Activated T-cell treated with anti-CD3 and anti-CD28 coated beads for 24 hours (primary cell): ENCODE results near the gene DNAH7.

ENCODE experiments used
- DNase-seq: peaks from one replicate; pipeline ENCODE4 v3.0.0-alpha.2; 2020; ENCODE audit warnings: low read depth

The DNAH7 gene

DNA sequence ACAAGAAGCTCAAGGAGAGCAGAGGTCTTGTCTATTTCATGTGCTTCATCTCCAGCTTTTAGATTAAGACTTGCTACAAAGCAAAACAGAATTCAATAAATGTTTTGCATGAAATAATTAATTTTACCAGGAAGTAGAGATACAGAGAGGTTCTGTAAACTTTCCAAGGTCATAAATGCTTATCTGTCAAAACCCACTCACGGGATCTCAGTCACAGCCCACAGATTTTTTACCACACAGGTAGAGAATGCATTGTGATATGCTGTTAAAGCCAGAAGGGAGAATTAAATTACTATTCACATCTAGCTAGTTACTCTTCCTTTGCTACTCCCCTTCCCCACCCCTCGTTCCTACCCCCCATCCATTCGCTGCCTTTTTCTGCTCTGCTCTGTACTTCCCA, 205.5 kb downstream of the DNAH7 start:
- DNase-seq, result no peak

DNA sequence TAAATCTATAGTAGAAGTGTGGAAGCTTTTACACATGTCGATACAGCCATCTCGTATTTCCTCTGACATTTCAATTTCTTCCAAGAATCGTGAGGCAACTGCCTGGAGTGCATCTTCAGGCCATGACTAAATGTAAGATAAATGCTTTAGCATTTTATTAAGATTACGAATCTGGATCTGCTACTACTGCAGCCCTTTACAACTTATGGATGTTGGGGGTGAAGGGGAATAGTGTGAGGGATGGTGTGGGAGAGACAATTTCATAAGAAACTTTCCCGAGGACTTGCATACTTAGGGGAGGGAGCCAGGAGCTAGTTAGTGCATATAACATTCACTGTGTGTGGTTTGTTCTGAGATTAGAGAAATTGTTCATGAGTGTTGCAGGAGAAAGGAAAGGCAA, 206.8 kb downstream of the DNAH7 start:
- DNase-seq, result no peak

DNA sequence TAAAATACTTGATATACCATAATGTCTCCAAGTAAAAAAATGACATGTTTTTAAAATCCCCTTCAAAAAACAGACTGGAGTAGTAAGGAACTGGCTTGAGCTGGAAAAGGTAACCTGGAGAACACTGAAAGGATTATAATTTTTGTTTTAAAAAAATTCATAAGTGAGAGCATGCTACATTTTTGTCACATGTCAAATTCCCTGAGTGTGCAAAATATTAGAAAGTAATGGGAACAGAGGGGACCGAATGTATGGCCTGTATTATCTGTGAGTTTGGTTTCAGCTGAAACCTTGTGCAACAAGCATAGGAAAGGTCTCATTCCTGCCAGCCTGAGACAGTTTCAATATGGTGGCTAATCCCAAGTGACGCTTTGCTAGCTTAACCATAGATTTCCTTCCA, 209.1 kb downstream of the DNAH7 start:
- DNase-seq, result no peak

DNA sequence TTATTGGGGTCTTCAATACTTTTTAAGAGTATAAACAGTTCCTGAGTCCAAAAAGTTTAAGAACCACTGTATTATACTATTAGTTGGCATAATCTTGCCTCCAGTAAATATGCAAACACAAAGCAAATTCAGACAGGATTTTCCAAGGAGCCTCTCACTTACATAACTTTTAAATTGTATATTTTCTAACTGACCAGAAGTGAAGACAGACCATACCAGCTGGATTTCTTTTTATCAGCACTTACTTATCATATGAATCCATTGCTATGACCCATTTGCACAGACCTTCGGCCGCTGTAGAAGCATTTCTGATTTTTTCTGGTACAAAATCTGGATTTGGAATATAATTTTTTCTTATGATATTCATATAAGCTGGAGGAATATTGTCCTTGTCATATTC, 211.5 kb downstream of the DNAH7 start:
- no peak for DNase-seq

DNA sequence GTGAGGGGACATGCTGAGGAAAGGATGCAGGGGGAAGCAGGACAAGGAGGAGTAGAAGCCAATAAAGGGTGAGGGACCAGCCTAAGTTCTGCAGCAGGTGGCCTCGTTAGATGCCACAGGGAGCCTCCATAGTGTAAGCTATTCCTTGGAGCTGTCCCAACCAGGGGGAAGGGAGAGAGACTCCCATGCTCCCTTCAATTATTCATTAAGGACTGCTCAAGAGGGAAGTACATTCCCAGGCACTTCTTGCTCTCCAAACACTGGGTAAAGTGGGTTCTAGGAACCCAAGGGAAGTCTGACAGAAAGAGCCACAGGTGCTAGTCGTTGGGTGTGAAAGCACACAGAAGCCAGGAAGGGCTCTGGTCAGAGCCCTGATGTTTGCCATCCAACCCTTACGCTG, 217.9 kb downstream of the DNAH7 start:
- no peak for DNase-seq

DNA sequence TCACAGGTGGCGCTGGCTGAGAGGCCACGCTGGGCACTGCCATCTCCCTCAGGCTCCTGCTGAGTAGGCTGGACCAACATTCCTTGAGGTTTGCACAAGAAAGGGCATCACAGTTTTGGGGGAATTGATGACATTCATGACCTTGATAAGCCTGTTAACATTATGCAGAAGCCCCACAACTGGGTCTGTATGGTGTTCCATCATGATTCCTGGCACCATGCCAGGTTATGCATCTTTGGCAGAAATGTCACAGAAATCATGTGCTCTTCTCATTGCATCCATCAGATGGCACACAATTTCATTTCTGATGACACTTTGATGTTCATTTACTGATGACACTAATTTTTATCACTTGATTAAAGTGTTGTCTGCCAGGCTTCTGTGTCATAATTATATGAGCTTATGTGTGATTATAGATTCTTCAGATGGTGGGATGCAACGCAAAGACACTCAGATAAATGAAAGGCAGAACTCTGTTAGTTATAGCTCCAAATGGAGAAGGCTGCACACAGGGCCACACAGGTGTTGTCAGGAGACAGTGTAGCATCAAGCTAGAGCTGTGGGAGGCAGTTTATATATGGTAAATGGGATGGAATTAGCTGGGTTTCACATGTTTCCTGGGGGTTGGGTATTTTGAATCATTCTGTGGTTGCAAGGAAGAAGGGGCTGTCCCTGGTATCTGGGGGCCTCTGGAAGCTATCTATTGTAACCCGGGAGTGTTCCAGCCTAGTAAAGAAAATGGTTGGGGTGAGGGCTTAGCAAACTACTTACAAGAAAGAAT, 220.3 kb downstream of the DNAH7 start:
- no peak for DNase-seq

DNA sequence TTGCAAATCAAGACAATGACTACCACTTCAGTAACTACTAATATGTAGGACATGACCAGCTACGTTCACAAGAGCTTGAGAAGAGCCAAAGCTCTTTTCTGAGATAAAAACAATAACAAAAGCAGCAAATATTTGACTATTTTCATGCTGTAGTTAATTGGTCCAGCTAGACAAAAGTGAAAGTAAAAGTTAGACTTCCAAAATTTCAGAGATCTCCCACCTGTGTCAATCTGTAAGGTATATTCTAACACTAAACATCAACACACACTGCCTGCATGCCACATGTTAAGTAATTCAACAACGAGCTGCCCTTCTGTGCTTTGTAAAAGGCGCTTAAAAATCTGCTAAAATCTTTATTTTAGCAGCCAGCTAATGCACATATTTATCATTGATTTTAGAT, 225.7 kb downstream of the DNAH7 start:
- DNase-seq, result no peak

DNA sequence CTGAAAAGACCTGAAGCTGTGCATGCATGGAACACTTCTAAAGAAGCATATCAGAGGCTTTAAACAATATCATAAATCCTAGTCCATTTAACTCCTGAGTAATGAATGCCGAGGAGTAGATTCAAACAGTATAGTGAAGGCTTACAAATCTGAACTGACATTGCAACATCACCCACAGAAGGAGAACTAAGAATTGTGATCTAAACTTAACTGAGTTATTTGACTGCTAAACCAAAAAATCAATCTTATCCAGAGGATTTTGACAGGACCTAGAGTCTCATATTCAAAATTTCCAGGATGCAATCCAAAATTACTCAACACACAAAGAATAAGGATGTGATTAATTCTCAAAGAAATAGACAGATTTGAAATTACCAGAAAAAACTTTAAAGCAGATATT, 230.6 kb downstream of the DNAH7 start:
- no peak for DNase-seq

DNA sequence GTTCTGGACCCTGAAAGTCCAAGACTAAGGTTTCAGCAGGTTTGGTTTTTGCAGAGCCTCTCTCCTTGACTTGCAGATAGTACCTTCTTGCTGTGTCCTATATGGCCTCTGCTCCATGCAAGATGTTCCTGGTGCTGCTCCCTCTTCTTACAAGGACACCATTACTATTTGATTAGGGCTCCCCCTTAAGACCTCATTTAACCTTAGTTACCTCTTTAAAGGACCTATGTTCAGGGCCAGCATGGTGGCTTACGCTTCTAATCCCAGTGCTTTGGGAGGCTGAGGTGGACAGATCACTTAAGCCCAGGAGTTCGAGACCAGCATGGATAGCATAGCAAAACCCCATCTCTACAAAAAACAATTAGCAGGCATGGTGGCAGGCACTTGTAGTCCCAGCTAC, 232.6 kb downstream of the DNAH7 start:
- DNase-seq, result no peak

DNA sequence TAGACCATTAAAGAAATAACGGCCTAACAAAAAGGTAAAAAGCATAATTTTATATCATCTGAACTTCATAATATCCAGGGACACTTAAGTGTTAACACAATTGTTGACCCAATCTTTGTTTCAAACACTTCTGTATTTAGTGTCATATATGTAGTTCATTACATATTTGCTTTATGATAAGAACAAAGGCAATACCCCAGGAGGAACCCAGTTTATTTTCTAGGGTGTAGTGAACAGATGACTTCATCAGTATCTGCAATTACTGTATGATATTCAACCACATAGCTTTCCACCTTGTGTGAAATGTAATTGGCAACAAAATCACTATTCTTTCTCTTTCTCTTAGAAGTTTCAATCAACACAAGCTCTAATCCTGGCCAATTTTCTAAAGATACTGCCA, 233.8 kb downstream of the DNAH7 start:
- no peak for DNase-seq

DNA sequence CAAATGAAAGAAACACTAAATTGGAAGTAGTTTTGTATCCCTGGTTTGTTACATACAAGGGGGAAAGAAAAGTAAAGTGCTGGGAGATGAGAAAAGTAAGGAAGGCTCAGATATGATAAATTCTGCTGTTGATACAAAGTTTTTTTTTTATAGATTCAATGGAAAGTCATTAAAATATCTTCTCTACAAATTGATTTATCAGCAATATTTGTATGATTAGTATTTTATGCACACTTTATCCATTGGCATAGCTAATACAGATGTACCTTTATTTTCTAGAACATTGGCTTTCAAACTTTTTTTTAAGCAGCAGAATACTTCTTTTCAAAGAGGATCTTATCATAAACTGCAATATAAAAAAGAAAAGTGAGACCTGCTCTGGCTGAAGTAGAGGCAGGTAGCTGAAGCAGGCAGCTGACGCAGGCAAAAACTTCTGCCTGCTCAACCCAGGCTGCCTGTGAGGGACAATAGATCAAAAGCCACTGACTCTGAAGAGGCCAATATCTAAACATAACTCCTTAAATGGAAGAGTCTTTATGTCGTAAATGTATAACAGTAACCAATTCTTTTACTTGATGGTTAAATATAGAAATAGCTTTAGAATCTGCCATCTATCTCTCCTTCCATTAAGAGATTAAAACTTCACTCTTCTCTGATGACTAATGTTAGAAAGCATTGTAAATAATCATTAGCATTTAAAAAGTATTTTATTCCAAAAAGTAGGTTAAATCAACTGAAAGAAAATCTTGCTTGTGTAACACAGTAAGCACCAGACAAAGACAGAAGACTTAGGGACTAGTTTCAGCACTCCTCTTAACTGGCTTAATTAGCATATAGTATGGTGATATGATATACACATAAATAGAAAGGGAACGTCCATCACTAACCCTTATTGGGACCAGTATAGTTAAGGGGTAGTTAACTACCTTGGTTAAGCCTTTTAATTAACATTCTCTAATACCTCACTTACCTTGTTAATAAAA, 237.4 kb downstream of the DNAH7 start:
- DNase-seq, result no peak

DNA sequence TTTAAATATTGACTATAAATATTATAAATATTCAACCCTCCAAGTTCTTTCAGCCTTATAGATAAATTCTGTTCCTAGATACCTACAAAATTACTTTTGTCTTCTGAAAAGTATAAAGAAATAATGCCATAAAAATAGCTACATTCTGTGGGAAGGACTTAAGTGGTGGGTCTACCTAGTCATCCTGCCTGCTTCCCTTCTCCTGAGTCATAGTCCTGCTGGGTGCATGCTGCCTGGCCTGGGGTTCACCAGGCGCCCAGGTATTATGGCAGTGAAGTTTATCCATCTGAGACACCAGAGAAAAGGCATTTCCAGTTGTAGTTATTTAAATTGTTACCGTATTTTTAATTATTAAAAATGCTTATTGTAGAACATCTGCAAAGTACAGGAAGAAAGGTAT, 244.2 kb downstream of the DNAH7 start:
- no peak for DNase-seq

DNA sequence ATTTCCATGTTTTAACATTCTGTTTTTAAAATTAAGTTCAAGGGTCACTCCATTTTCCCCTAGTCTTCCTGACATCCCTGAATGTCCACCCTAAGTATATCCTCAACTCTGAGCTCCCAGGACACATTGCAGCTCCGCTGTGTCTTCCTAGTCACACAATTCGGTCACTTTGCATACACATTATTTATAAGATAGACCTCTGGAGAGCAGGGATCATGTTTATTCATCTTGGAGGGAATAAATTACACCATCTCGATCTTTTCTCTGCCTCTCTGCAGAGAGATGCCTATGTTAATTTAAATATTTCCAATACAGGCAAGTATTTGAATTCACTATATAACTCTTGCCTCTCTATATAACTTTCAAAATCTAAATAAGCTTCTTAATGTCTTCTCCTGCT, 245.4 kb downstream of the DNAH7 start:
- no peak for DNase-seq

DNA sequence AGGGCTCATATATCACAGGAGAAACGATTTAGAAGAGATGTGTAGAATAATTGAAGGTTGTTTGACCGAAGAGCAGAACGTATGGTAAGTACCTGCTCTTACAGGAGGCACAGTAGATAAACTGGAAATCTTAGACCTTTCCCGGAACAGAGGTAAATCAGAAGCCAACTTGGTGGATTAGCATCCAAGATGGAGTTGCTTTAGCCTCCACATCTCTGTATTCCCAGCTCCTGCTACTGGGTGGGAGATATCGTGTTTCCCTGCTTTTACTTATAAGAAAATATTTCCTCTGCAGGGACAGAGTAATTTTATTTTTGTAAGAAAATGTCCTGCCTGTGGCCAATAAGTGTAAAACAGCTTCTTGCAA, 247.1 kb downstream of the DNAH7 start:
- DNase-seq, result no peak

DNA sequence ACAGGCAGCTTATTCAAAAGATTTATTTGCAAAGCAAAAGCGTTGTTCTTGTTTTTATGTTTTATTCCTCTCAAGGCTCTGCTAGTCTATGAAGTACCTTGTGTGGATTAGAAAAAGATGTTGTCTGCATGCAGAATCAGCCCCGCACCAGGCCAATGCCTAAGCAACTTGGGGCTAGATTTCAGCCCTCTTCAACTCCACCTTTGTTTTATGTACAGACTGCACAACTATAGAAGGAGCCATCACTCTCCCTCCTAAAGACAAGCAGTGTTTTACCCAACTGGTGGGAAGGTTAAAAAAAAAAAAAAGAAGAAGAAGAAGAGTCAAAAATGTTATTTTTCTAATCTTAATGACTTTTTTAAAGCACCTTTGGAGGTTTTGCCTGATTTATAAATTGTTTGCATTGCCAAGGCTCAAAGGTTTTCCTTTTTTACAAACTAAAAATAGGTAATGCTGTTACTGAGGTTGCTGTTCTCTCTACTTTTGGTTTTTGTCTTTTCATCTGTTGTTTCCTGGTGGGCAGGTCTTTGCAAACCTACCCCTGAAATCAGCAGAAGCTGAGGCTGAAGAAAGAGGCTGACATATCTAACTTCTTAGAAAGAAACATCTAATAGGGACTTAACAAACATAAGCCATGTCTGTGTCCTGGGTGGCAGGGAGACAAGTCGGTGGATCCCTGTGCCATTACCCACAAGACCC, 247.6 kb downstream of the DNAH7 start:
- no peak for DNase-seq

DNA sequence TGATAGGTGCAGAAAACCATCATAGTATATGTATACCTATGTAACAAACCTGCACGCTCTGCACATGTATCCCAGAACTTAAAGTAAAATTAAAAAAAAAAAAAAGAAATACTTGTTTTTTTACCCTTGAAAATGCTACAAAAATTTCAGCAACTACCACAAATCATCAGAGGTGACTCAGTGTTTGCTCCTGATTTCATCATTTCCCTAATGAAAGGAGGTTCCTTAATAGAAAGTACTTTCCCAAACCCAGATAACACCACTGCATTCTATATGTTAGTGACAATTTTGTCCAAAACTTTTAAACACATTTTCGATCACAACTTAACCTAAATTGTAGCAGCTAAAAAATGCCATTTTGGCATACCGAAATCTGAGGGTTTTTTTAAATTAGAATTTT, 248.3 kb downstream of the DNAH7 start:
- no peak for DNase-seq

DNA sequence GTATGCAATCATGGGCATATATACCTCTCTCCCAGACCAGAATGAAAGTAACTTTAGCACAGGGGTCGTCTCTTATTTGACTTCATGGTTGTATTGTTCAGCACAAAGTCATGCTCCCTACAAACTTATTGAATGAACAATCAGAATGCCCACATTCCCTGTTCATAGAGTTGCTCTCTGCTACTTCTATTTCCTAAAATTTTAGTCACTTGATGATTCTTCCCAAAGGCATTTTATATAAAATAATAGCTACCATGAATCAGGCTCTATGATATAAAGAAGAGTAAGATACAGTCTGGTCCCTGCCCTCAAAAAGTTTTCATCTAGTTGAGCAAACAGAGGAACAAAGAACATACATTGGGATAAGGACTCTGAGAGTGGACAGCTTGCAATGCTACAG, 249.4 kb downstream of the DNAH7 start:
- no peak for DNase-seq

DNA sequence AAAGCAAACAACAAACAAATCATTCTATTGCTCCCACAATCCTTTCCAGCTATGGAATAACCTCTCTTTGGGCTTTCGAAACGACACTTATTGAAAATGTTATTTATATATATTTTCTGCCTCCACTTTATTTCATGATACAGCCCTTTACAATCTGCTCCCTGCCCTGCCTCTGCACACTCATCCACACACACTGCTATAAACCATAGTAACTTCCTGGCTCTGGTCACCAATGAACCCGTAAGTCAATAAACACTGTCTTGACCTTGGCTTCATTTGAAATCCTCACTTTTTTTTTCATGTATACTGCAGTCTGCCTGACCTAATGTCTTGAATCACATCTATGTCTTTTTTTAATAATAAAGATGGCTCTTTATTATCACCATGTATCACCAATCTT, 250.1 kb downstream of the DNAH7 start:
- DNase-seq, result no peak

DNA sequence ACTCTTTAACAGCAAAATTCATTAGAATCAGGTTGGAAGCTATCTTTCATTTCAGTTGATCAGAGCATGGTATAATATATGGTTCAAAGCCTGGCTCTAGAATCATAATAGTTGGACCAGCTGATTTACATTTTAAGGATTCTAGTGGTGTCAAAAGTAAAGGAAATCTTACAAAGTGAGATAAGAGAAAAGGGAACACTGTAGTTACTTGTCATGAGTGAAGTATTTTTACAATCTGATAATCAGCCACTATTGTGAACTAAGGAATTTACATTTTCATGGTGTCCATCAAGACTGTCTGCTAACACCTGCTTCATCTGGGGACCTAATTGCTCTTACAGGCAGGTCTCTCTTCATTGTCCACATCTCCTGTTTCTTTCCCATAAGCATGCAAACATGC, 250.5 kb downstream of the DNAH7 start:
- DNase-seq, result no peak

DNA sequence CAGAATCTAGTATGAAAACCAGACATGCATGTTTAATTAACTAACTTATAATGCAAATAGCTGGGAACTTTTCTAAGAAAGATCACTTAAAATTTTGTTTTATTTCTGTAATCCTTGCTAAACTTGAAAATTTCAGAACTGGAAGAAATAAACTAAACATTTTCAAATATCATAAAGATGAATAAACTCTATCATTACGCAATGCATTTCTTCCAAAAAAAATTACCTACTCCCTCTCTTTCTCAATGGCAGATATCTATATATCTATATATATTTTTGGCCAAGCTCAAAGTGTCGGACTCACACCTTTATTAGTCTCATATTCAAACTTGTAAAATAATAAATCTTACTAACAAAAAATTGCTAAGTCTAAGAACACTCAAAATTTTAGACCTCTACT, 253.6 kb downstream of the DNAH7 start:
- no peak for DNase-seq

DNA sequence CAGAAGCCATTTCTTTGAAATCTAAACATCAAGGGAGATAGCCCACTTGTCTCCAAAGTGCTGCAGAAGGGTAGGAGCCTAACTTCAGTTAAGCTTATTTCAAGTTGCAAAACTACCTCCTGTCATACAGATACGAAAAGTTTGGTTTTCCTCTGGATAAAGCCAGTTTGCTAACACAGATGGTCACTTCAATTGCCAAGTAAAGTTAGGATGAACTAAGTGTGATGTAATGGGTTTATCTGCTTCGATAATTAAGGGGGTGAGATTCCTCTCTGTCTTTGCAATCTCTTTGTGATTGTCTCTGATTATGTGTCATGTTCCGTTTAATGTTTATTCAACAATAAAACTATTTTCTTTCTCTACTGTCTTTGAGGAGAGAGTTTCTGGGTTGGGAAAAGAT, 255.2 kb downstream of the DNAH7 start:
- DNase-seq, result no peak

DNA sequence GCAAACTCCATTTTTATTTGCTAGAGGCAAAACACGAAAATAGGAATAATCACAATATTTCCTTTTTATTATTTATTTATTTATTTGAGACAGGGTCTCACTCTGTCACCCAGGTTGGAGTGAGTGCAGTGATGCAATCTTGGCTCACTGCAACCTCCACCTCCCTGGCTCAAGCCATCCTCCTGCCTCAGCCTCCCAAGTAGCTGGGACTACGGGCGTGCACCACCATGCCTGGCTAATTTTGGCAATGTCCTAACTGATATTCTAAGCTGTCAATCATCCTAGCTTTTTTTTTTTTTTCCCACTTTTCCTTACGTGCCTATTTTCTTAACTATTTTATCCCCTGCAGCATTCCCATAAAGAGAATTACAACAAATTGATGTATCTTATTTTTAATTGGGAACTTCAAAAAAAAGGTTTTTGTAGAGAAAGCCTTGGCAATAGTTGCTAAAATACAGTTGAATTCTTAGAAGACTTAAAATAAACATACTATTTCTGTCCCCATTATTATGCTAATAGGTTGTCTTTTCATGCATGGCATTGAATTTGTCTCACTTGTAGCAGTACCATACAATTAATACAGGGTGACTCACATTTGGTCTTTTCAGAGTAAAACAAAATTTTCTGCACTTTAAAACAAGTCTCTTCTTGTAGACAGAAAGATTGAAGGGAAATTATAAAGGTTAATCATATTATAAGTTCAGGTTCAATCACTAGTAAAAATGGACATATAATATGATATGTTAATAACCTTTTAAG, 258.1 kb downstream of the DNAH7 start:
- DNase-seq, result no peak
